Measurements from ENCODE around the gene EIF5AL1. TPM values are rescaled to one million over a fixed set of nuclear protein-coding genes. Genes with fewer than 3 reads are reported as not detected.

EIF5AL1 gene
- total RNA-seq, 4 donors from 2014 or later, result 0.53 TPM; not detected in 3

DNA sequence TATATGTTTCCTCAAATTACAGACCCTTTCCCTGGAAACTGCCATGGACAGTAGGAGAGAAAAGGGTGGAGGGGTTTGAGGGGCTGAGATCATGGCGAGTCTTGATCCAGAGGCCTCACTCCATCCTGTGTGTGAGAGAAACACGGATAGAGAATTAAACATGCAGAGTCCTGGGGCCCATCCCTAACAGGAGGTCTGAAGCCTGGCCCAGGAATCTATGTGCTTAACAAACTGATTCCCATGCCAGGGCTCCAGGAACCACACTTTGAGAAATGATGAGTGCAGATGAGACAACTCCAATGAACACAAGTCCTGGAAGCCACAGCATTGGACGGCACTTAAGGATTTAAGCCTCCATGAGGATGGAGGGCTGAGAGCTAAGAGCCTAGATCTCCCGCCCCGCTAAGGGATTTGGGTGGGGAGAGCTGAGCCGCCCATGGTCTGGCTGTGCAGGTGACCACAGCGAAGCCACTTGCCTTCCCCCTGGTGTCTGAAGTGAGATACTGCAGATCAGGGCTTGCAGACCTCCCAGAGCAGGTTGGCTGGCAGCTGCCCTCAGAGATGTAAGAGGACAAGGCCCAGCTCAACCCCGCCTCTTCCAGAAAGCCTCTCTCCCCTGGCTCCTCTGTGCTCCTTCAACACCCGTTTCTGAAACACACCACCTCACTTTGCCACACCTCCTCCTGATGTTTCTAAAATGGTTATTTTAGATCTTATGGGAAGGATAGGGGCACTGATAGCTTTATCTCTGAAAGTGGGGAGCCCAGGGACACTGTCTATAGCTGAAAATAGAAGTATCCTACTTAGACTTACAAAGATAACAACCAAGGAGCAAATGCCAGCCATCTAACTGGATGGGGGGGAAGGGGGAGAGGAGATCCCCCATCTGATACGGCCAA lies 24.8 kb upstream of the EIF5AL1 start:
- H3K27me3 ChIP-seq, result no peaks in the 10 kb centered on the region
- H3K9me3 ChIP-seq, result no peaks in the 10 kb centered on the region
- peak overlapping the region in 3 of 4 donors; percentile 32 to 52 (median 36) for H3K27ac ChIP-seq
- TF ChIP-seq POLR2A (IDR thresholded peaks at IDR 0.05), result no peak
- TF ChIP-seq, protein P1, sequence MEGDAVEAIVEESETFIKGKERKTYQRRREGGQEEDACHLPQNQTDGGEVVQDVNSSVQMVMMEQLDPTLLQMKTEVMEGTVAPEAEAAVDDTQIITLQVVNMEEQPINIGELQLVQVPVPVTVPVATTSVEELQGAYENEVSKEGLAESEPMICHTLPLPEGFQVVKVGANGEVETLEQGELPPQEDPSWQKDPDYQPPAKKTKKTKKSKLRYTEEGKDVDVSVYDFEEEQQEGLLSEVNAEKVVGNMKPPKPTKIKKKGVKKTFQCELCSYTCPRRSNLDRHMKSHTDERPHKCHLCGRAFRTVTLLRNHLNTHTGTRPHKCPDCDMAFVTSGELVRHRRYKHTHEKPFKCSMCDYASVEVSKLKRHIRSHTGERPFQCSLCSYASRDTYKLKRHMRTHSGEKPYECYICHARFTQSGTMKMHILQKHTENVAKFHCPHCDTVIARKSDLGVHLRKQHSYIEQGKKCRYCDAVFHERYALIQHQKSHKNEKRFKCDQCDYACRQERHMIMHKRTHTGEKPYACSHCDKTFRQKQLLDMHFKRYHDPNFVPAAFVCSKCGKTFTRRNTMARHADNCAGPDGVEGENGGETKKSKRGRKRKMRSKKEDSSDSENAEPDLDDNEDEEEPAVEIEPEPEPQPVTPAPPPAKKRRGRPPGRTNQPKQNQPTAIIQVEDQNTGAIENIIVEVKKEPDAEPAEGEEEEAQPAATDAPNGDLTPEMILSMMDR (IDR thresholded peaks at IDR 0.05), result peak; percentile 35 to 64 (median 54)
- DNase-seq, result peak in 2 of 3 donors; percentile 38 to 65
- H3K4me1 ChIP-seq, result no peaks in the 10 kb centered on the region
- no peaks in the 10 kb centered on the region for H3K36me3 ChIP-seq
- no peak overlapping the region for H3K4me3 ChIP-seq

DNA sequence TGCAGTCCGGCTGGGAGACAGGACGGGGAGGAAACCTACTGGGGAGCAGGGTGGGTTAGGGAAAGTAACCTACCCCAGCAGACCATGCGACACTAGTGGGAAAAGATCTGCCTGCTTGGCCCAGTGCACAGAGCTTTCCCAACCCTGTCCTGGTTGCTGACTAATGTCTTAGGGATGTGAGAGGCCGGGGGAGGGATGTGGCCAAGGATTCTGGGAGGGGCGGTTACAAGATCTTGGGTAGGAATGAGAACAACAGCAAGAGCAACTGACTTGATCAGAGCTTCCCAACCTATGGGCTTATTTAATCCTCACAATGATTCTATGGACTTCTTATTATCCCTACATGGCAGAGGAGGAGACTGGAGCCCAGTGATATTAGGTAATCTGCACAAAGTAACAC lies 24.0 kb upstream of the EIF5AL1 start:
- Histone ChIP-seq H3K4me3 (no peak overlapping the region), H3K27ac (peak overlapping the region in 3 of 4 donors; percentile 32 to 52 (median 36)), H3K9me3 (no peaks in the 10 kb centered on the region), H3K36me3 (no peaks in the 10 kb centered on the region), H3K27me3 (no peaks in the 10 kb centered on the region), H3K4me1 (no peaks in the 10 kb centered on the region)
- peak in 2 of 3 donors; percentile 30 to 67 for DNase-seq
- TF ChIP-seq, protein P1 (IDR thresholded peaks at IDR 0.05), result no peak
- no peak for TF ChIP-seq POLR2A (IDR thresholded peaks at IDR 0.05)

DNA sequence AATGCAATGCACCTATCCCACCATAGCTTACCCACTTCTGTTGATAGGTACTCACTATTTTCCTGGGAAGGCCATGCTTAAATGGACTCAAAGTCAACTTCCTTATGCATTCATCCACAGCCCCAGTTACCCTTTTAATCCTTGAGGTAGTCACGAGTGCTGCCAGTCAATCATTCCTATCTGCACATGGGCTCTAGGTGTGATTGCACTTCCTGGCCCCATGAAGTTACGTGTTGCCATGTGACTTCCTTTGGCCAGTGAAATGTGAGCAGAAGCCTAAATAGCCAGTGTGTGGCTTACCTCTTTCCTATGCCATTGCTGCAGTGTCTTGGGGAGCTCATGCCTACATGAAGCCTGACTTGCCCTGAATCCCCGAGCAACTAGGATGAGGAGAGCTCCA lies 23.5 kb upstream of the EIF5AL1 start:
- no peak for DNase-seq
- Histone ChIP-seq H3K9me3 (no peaks in the 10 kb centered on the region), H3K27me3 (no peaks in the 10 kb centered on the region), H3K36me3 (no peaks in the 10 kb centered on the region), H3K27ac (no peak overlapping the region), H3K4me3 (no peak overlapping the region), H3K4me1 (no peaks in the 10 kb centered on the region)
- TF ChIP-seq POLR2A (IDR thresholded peaks at IDR 0.05), result no peak
- TF ChIP-seq, protein P1 (IDR thresholded peaks at IDR 0.05), result no peak

DNA sequence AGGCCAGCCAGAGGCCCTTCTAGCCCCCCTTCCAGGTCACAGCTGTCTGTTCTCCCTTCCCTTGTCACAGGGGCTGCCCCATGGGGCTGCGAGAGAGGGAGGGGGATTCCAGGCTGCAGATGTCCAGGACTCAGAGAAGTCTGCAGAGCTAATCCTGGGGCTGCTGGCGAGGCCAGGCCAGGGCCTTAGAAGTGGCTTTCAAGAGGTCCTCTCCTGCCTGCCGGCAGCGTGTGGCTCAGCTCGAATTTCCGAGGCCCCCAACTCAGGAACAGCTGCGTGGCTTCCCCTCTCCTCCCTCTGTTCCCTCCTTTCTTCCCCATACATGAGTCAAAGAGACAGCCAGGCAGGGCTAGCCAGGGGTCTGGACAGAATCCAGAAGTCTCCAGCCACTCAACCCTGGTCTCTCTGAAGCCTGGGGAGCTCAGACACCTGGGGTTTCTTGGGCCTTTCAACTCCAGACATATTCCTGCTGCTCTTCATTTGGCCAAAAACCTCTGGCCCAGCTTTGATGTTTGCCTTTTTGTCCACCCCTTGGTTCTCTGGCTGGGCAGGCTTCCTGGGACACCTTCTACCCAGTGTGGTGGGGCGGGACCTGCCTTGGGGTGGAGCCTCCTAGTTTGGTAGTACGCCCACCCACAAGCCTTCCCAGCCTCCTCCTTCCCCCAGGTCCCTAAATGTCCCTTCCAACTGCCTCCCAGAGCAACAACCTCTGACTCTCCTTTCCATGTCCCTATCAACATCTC lies 21.8 kb upstream of the EIF5AL1 start:
- H3K36me3 ChIP-seq, result no peaks in the 10 kb centered on the region
- no peak for TF ChIP-seq POLR2A (IDR thresholded peaks at IDR 0.05)
- TF ChIP-seq, protein P1 (IDR thresholded peaks at IDR 0.05), result no peak
- no peak for DNase-seq
- H3K4me1 ChIP-seq, result no peaks in the 10 kb centered on the region
- no peak overlapping the region for H3K4me3 ChIP-seq
- no peaks in the 10 kb centered on the region for H3K9me3 ChIP-seq
- H3K27me3 ChIP-seq, result no peaks in the 10 kb centered on the region
- H3K27ac ChIP-seq, result peak overlapping the region in 2 of 4 donors; percentile 16 to 33

- Histone ChIP-seq H3K9me3 (no peaks in the 10 kb centered on the region), H3K36me3 (no peaks in the 10 kb centered on the region), H3K4me3 (no peak overlapping the region), H3K4me1 (no peaks in the 10 kb centered on the region), H3K27me3 (no peaks in the 10 kb centered on the region), H3K27ac (peak overlapping the region in 1 of 4 donors; percentile 33)
- DNase-seq, result no peak
- TF ChIP-seq, protein P1 (IDR thresholded peaks at IDR 0.05), result no peak
- TF ChIP-seq POLR2A (IDR thresholded peaks at IDR 0.05), result no peak
These were observed 21.0 kb upstream of the EIF5AL1 start for GRCh38 chr10:79491143-79491835.
